HepG2 (cell line): ENCODE measurements around the gene NAV2. TPM values are rescaled to one million over a fixed set of nuclear protein-coding genes. Genes with fewer than 3 reads are reported as not detected.

Source experiments
- ATAC-seq: fragments of 200-7000 bp; cut with Tn5 transposase; 3 replicates; pipeline ENCODE4 v1.9.1; 2020; ENCODE audit warnings: mild to moderate bottlenecking, moderate library complexity
- BruUV-seq: library from RNA; stranded (reverse); fragments of 400-500 nt; replicated peaks from 2 replicates; lab custom pipeline; 2021; lab: Mats Ljungman, UMichigan
- CTCF ChIA-PET: fragments of 300-600 bp; formaldehyde crosslinking; extraction: SDS; loops from one replicate; lab custom pipeline; 2021; ENCODE audit warnings: low total read pairs, inconsistent platforms, low intra/inter-chr PET ratio; lab: Yijun Ruan, JAX
- POLR2A ChIA-PET: fragments of 350-600 bp; sonication (Branson Sonifier 250); formaldehyde crosslinking; loops from one replicate; lab custom pipeline; 2020; ENCODE audit warnings: antibody characterized with exemption, inconsistent platforms; lab: Yijun Ruan, JAX
- DNase-seq: peaks from one replicate; pipeline ENCODE4 v3.0.0-alpha.2; 2015; ENCODE audit warnings: low spot score
- FAIRE-seq: peaks from 3 replicates; lab custom pipeline; 2011; peaks lifted over from hg19 to GRCh38; lab: Jason Lieb, UNC
- H2AFZ ChIP-seq: one replicate; pipeline ENCODE4 v1.6.1; 2011; ENCODE audit warnings: low read length, inconsistent platforms
- H3K27ac ChIP-seq: fragments of 300-600 bp; 3 replicates; pipeline ENCODE4 v1.8.0; 2011; ENCODE audit warnings: mixed run types, mild to moderate bottlenecking, mixed read lengths, low read length, inconsistent platforms; ENCODE audit not compliant: insufficient read depth; ENCODE audit errors: extremely low read length
- H3K27me3 ChIP-seq, 2 experiments: fragments of 200-600 bp in 1 of 2; 2 replicates in 1 of 2; 3 replicates in 1 of 2; pipeline versions ENCODE4 v1.6.0 to v1.8.0; 2011; ENCODE audit warnings: low read length in 2 of 2, mild to moderate bottlenecking in 2 of 2, moderate library complexity in 2 of 2, inconsistent platforms in 1 of 2; ENCODE audit not compliant: insufficient read depth in 2 of 2, control insufficient read depth in 1 of 2
- H3K36me3 ChIP-seq, 2 experiments: fragments of 200-600 bp in 1 of 2; replicated peaks in 1 of 2; 2 replicates in 1 of 2; 3 replicates in 1 of 2; pipeline versions ENCODE4 v1.5.1 to v1.8.0; 2011; ENCODE audit warnings: low read length in 2 of 2, inconsistent platforms in 1 of 2; ENCODE audit not compliant: insufficient read depth in 2 of 2, control insufficient read depth in 1 of 2
- H3K4me1 ChIP-seq: 2 replicates; pipeline ENCODE4 v1.5.1; 2012; ENCODE audit warnings: low read length, inconsistent platforms; ENCODE audit not compliant: insufficient read depth
- H3K4me2 ChIP-seq: 2 replicates; pipeline ENCODE4 v1.6.0; 2011; ENCODE audit warnings: low read depth, low read length, inconsistent platforms
- H3K4me3 ChIP-seq, 3 experiments: fragments of 200-600 bp in 1 of 3; sonication (generic), shearing (Covaris generic) in 1 of 3; replicated peaks in 1 of 3; 2 replicates each; pipeline ENCODE4 v1.5.1; 2011 to 2016; ENCODE audit warnings: low read length in 3 of 3, inconsistent platforms in 2 of 3, low read depth in 2 of 3, mild to moderate bottlenecking in 2 of 3, control low read depth in 1 of 3, mixed read lengths in 1 of 3; ENCODE audit not compliant: insufficient read depth in 1 of 3
- H3K79me2 ChIP-seq: one replicate; pipeline ENCODE4 v1.6.1; 2011; ENCODE audit warnings: low read length, inconsistent platforms; ENCODE audit not compliant: insufficient read depth
- H3K9ac ChIP-seq: 2 replicates; pipeline ENCODE4 v1.6.0; 2011; ENCODE audit warnings: mild to moderate bottlenecking, low read depth, low read length, inconsistent platforms; ENCODE audit not compliant: insufficient read depth
- H3K9me3 ChIP-seq: 2 replicates; pipeline ENCODE4 v1.5.1; 2012; ENCODE audit warnings: mild to moderate bottlenecking, low read length
- H4K20me1 ChIP-seq: 2 replicates; pipeline ENCODE4 v1.6.0; 2011; ENCODE audit warnings: inconsistent platforms, mild to moderate bottlenecking, low read length, moderate library complexity; ENCODE audit not compliant: insufficient read depth
- ATF7 ChIP-seq, 2 experiments: fragments of 450-650 bp in 1 of 2; sonication (generic) in 1 of 2; formaldehyde crosslinking in 1 of 2; IDR thresholded peaks; 2 replicates each; pipeline versions ENCODE4 v1.4.0 to v1.6.1; 2016 to 2020; ENCODE audit warnings: antibody characterized with exemption in 1 of 2, mild to moderate bottlenecking in 1 of 2, missing genetic modification reagents in 1 of 2
- FOSL1 ChIP-seq: sonication (generic); formaldehyde crosslinking; IDR thresholded peaks from 2 replicates; pipeline ENCODE4 v1.9.0; 2021; ENCODE audit warnings: missing genetic modification reagents, borderline replicate concordance
- IKZF4 ChIP-seq: sonication (generic); formaldehyde crosslinking; IDR thresholded peaks from 2 replicates; pipeline ENCODE4 v1.5.1; 2020; ENCODE audit warnings: borderline replicate concordance, mild to moderate bottlenecking, low read depth, missing genetic modification reagents; ENCODE audit errors: not compliant biosample characterization
- KMT2A ChIP-seq: sonication (generic); formaldehyde crosslinking; IDR thresholded peaks from 2 replicates; pipeline ENCODE4 v1.4.0; 2020; ENCODE audit warnings: missing genetic modification reagents
- MTF1 ChIP-seq: sonication (generic); formaldehyde crosslinking; IDR thresholded peaks from 2 replicates; pipeline ENCODE4 v1.5.0; 2020; ENCODE audit warnings: missing genetic modification reagents
- POLR2G ChIP-seq: fragments of 200-400 bp; formaldehyde crosslinking; IDR thresholded peaks from 2 replicates; pipeline ENCODE4 v1.6.1; 2018; ENCODE audit warnings: mild to moderate bottlenecking, low read depth, low read length, moderate library complexity
- RARA ChIP-seq: IDR thresholded peaks from 2 replicates; pipeline ENCODE4 v1.6.1; 2016; ENCODE audit warnings: missing genetic modification reagents, missing compliant biosample characterization
- U2AF2 ChIP-seq: fragments of 200-400 bp; formaldehyde crosslinking; IDR thresholded peaks from 2 replicates; pipeline ENCODE4 v1.6.1; 2017; ENCODE audit warnings: low read depth, mild to moderate bottlenecking, low read length
- ZNF124 ChIP-seq: sonication (generic); formaldehyde crosslinking; IDR thresholded peaks from 2 replicates; pipeline ENCODE4 v1.4.0; 2020; ENCODE audit warnings: missing genetic modification reagents
- ZNF337 ChIP-seq: sonication (generic); formaldehyde crosslinking; IDR thresholded peaks from 2 replicates; pipeline ENCODE4 v1.5.1; 2020; ENCODE audit warnings: missing genetic modification reagents, low read depth, mild to moderate bottlenecking, borderline replicate concordance
- ZNF552 ChIP-seq: sonication (generic); formaldehyde crosslinking; IDR thresholded peaks from 2 replicates; pipeline ENCODE4 v1.9.0; 2022; ENCODE audit warnings: missing genetic modification reagents, mild to moderate bottlenecking, borderline replicate concordance
- ZNF644 ChIP-seq: IDR thresholded peaks from 2 replicates; pipeline ENCODE4 v1.6.1; 2016; ENCODE audit warnings: low read depth
- ZNF784 ChIP-seq: sonication (generic); formaldehyde crosslinking; IDR thresholded peaks from 2 replicates; pipeline ENCODE4 v1.5.1; 2020; ENCODE audit warnings: missing genetic modification reagents, mild to moderate bottlenecking, borderline replicate concordance
- WGBS: methylation state at CpG from one replicate; pipeline ENCODE4 v1.1.6; 2017; ENCODE audit warnings: low lambda C conversion rate; 5-methylcytosine and 5-hydroxymethylcytosine counted together
- in situ Hi-C: cut with HindIII; loops from 2 replicates; pipeline ENCODE4 v1.10.0; 2017; ENCODE audit warnings: low pct_unique_long_range_greater_than_20kb; ENCODE audit not compliant: extremely low pct_ligation_motif_present
- intact Hi-C: fragments of 100-400 bp; cut with micrococcal nuclease; formaldehyde crosslinking; loops from one replicate; pipeline ENCODE4 v1.10.0; 2022; ENCODE audit not compliant: unreplicated experiment
- polyA plus RNA-seq, 8 experiments: library from polyadenylated mRNA; depleted of rRNA in 3 of 8; stranded (reverse) in 7 of 8; unstranded in 1 of 8; fragments of >200 nt; fragmentation: Illumina TruSeq in 4 of 8; extraction: Trizol in 4 of 8; gene quantifications; 2 replicates each; pipeline versions ENCODE4 v1.2.1 to v1.2.3, GENCODE V29; 2011 to 2016; ENCODE audit warnings: low read depth in 4 of 8, missing spikeins in 1 of 8, mixed read lengths in 1 of 8; ENCODE audit not compliant: insufficient read depth in 1 of 8
- total RNA-seq, 5 experiments: library from RNA; depleted of rRNA; stranded (reverse); fragments of >200 nt; fragmentation: Illumina TruSeq; extraction: Trizol; gene quantifications; 2 replicates each; pipeline ENCODE4 v1.2.3, GENCODE V29; 2016; ENCODE audit warnings: low read depth in 1 of 5
- TF ChIP-seq, protein P1 (sequence below): IDR thresholded peaks from 2 replicates; pipeline ENCODE4 v1.6.1; 2018; ENCODE audit warnings: missing genetic modification reagents, mild to moderate bottlenecking, missing compliant biosample characterization
- TF ChIP-seq, protein P2 (sequence below): sonication (generic); formaldehyde crosslinking; IDR thresholded peaks from 2 replicates; pipeline ENCODE4 v1.4.0; 2020; ENCODE audit warnings: mild to moderate bottlenecking, missing genetic modification reagents

NAV2 gene
- total and polyA plus RNA-seq, 2 of the 13 experiments (the other 11 are each of a cell fraction or from before 2014, with no cell fraction given) = 9.3 to 34.6 TPM

DNA sequence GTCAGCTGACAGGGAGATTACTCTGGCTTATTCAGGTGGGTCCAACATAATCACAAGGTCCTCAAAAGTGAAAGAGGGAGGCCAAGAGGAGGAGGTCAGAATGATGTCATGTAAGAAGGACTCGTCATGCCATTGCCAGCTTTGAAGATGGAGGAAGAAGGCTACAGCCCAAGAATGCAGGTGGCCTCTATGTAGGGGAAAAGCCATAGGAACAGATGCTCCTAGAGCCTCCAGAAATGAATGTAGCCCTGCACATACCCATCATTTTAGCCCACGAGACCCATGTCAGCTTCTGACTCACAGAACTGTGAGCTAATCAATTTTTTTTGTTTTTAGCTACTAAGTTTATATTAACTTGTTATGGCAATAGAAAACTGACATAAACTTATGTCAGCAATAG is 276.6 kb downstream of the NAV2 start:
- DNase-seq (no peak), ATAC-seq (no peak), FAIRE-seq (no peak)
- BruUV-seq = no TSS peak
- TF ChIP-seq ZNF124 (CRISPR knock-in tag) (no peak), ATF7 (IDR thresholded peaks at IDR 0.05) (0 out of 2 replicates have a peak, but pooled peaks have one; percentile 28), ATF7 (CRISPR knock-in tag; IDR thresholded peaks at IDR 0.05) (no peak)
- Histone ChIP-seq H3K27ac (no peak overlapping the region), H4K20me1 (no peaks in the 10 kb centered on the region), H3K4me1 (peaks cover 43% of the 10 kb centered on the region), H3K36me3 (peaks cover 9 to 19% of the 10 kb centered on the region in 2 experiments), H2AFZ (no peak overlapping the region), H3K9ac (no peak overlapping the region), H3K9me3 (no peaks in the 10 kb centered on the region), H3K27me3 (no peaks in the 10 kb centered on the region), H3K79me2 (peaks cover 18% of the 10 kb centered on the region), H3K4me3 (no peak overlapping the region), H3K4me2 (no peak overlapping the region)
- 95% methylated on average over 2 of the region's 2 CpGs for WGBS
- intact Hi-C loops = no loop called here
- CTCF ChIA-PET = no interaction called here
- POLR2A ChIA-PET = interaction anchor here (1.2 to 2.3 kb wide), 5 partner anchors 8 to 46 kb away, joined by 3 to 11 read pairs (median 6); no protein-coding TSS in a partner anchor
- in situ Hi-C loops = no loop called here

- Histone ChIP-seq H3K4me1 (peaks cover 62% of the 10 kb centered on the region), H3K4me2 (no peak overlapping the region), H3K9ac (no peak overlapping the region), H3K9me3 (no peaks in the 10 kb centered on the region), H4K20me1 (no peaks in the 10 kb centered on the region), H2AFZ (no peak overlapping the region), H3K36me3 (peaks cover 5 to 9% of the 10 kb centered on the region in 2 experiments; a peak in 4 of 5 replicates), H3K4me3 (no peak overlapping the region), H3K27ac (no peak overlapping the region), H3K27me3 (no peaks in the 10 kb centered on the region), H3K79me2 (peaks cover 41% of the 10 kb centered on the region)
- ChIA-PET CTCF (no interaction called here), POLR2A (interaction anchor here (1.5 kb wide), 3 partner anchors 10 to 16 kb away, joined by 5 read pairs; no protein-coding TSS in a partner anchor)
- intact Hi-C loops (no loop called here), in situ Hi-C loops (no loop called here)
- ATAC-seq (no peak), FAIRE-seq (no peak), DNase-seq (no peak)
- BruUV-seq = no TSS peak
- no peak for TF ChIP-seq RARA
- no peak for TF ChIP-seq U2AF2
- TF ChIP-seq ZNF784 = no peak
- TF ChIP-seq, protein P1, sequence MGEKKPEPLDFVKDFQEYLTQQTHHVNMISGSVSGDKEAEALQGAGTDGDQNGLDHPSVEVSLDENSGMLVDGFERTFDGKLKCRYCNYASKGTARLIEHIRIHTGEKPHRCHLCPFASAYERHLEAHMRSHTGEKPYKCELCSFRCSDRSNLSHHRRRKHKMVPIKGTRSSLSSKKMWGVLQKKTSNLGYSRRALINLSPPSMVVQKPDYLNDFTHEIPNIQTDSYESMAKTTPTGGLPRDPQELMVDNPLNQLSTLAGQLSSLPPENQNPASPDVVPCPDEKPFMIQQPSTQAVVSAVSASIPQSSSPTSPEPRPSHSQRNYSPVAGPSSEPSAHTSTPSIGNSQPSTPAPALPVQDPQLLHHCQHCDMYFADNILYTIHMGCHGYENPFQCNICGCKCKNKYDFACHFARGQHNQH (CRISPR knock-in tag) = no peak
- TF ChIP-seq, protein P2, sequence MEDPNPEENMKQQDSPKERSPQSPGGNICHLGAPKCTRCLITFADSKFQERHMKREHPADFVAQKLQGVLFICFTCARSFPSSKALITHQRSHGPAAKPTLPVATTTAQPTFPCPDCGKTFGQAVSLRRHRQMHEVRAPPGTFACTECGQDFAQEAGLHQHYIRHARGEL (CRISPR knock-in tag) = no peak
- no peak for TF ChIP-seq MTF1 (CRISPR knock-in tag)
- no peak for TF ChIP-seq ZNF552
- TF ChIP-seq ZNF644 = no peak
- TF ChIP-seq POLR2G = no peak
- TF ChIP-seq FOSL1 (CRISPR knock-in tag) = no peak
- no peak for TF ChIP-seq ZNF337 (CRISPR knock-in tag)
- TF ChIP-seq IKZF4 (CRISPR knock-in tag) = no peak
- no peak for TF ChIP-seq KMT2A (CRISPR knock-in tag)
Observed at GRCh38 chr11:19992162-19992561, 279.5 kb downstream of the NAV2 start.
